HG02981 (cell line): Measurements from ENCODE around the gene NDRG3.
"Not testable (repeated sequence)": the region's sequence is repeated elsewhere in the genome, so short reads cannot be mapped to it uniquely, and the experiment has no call there.

Experiments used
- ATAC-seq: cut with Tn5 transposase; IDR thresholded peaks from one replicate; pipeline ENCODE4 v1.9.1; 2021; ENCODE audit warnings: mild to moderate bottlenecking, moderate library complexity; ENCODE audit not compliant: unreplicated experiment

The NDRG3 gene

DNA sequence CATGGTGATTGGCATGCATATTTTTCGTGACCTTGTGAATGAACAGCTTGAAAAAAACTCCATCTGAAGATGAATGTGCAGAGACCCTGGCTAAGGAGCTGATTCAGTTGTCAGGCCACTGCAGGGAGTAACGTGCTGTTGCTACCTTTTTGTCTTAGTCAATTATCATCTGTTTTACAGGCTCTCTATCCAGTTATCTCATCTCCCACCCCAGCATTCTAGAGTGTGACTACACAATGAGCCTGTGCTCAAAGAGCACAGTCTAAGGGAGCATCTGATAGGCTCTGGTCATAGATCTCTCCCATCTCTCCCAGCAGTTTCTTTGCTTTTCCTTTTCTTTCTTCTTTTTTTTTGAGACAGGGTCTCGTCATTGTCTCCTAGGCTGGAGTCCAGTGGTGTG lies 45.5 kb downstream of the NDRG3 start:
- ATAC-seq, result no peak

DNA sequence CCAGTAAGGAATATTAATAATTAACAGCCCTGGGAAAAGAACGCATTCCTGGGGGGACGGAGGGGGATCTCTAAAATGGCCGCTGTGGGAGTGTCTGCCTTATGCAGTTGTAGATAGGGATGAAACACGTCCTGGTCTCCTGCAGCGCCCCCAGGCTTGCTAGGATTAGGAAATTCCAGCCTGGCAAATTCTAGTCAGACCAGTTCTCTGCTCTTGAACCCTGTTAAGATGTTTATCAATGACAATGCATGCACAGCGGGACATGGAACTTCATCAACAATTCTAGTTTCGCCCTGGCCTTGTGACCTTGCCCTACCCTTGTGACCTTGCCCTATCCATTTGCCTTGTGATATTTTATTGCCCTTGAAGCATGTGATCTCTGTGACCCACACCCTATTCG lies 50.4 kb downstream of the NDRG3 start:
- not testable (repeated sequence) for ATAC-seq

DNA sequence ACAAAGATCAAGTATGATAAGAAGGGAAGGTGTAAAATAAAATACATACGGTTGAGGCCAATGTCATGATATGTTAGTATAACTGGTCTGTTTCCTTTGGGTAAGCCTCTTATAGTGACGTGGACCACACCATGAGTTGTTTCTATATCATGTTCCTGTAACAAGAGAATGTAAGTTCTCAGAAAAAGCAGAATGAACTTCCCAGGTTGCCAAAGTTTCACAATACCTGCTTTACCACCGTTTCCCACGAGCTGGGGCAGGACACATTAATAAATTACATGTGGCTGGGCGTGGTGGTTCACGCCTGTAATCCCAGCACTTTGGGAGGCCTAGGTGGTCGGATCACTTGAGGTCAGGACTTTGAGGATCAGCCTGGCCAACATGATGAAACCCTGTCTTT lies 57.3 kb downstream of the NDRG3 start:
- no peak for ATAC-seq

DNA sequence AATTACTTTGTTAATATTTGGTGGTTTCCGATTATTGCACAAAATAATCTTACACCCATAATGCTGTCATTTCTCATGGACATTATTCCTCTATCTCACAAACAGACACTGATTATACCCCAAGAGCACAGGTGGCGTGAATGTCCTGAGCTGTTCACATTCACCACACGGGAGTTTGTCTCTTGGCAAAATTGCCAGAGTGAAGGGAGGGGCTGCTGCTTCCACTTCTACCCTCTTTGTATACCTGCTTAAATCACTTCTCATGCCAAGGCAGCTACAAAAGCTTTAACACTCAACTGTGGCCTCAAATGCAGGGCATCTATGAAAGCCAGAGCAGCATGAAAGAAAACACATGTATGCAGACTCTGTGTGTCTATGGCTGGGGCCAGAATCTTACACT lies 58.0 kb downstream of the NDRG3 start:
- no peak for ATAC-seq

DNA sequence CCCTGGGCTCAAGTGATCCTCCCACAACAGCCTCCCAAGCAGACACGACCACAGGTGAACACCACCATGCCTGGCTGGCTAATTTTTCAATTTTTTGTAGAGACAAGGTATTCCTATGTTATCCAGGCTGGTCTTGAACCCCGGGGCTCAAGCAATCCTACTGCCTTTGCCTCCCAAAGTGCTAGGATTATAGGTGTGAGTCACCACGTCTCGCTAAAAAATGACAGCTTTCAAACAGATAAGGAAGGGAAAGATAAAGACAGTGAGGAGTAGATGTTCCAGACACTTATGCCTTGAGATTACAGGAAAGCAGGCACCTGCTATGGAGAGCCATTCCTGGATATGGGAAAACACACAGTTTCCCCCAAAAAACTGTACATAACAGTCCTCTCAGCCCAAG lies 58.9 kb downstream of the NDRG3 start:
- no peak for ATAC-seq

DNA sequence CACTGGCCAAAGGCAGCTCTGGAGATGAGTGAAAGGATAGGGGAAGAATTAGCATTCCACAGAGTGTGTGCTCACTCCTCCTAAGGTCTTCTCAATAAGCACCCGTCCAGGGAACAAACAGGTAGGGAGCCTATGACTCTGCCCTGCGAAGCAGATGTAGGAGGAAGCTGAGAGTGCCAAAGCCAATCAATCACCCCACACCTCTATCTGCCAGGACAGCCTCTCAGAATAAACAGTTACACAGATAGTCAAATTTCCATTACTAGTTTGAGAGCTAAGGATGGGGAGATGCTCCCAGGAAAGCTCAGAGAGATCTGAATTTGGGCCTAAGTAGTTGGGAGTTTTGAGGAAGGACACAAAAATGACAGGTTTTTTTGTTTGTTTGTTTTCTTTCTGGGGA lies 59.4 kb downstream of the NDRG3 start:
- ATAC-seq, result no peak

DNA sequence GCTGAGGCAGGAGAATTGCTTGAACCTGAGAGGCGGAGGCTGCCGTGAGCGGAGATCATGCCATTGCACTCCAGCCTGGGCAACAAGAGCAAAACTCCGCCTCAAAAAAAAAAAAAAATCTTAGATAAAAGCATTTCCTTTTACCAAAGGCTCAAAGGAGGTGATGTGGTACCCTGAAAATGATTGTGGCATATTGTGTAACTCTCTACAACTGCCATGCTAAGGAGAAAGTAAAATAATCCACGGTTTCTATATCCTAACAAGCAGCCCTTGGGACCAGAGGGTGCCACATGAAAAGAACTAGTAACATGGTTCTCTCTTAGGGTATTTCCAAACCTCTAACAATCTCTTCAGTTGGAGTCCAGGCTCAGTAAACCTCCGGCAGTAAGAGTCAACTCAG lies 61.1 kb downstream of the NDRG3 start:
- no peak for ATAC-seq

DNA sequence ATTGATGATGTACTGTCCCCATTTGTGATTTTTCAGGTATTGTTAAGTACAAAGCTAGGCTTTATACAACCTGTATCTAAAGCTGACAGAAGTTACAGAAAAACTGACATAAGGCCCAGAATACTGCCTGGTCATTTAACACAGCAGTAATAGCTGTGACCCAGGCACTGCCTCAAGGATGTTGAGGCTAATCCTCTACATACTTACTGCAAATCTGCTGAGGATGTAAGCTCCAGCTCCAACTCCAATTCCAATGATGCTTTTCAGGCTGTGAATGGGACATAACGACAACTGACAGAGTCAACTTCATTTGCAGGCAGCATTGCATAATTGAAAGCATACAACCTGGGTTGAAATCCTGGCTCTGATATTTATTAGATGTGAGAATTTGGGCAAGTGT lies 63.6 kb downstream of the NDRG3 start:
- ATAC-seq, result no peak

DNA sequence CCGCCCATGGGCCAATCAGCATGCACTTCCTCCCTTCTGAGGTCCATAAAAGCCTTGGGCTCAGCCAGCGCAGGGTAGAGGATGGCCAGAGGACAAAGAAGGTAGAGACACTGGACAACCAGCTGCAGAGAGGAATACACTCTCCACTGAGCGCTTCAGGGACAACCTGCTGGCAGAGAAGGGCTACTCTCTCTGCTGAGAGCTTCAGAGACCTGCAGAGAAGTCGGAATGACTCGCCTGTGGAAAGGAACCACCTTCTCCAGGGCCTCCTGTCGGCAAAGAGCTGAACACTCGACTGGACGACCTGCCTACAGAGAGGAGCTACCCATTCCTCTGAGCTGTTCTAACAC lies 68.5 kb downstream of the NDRG3 start:
- no peak for ATAC-seq

DNA sequence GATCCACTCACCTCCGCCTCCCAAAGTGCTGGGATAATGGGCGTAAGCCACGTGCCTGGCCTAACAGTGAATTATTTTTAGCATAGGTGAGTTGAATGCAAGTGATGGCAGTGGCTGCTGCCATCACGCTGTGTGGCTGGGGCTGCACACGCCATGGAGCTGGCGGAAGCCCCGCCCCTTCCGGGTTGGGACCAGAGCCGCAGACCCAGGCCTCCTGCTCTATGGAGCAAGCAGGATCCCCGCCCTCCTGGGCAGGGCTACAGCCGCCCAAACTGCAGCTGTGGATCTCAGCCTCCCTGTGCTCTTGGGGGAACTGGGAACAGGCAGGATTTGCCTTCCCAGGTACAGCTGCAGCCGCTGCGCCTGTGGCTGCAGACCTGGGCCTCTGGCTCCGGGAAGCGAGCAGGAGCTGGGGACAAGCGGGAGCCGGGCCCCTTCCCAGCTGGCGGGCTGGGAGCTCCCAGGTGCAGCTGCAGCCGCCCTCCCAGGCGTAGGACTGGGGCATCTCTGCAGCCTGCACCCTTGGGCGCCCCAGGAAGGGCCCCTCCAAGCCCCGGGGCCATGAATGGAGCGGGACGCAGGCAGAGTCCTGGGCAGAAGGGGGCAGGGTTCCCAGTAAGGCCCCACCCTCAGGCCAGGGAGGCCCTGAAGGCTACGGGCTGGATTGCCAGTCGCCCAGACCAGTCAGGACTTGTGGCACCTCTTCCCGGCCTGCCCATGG lies 69.0 kb downstream of the NDRG3 start:
- ATAC-seq, result no peak

DNA sequence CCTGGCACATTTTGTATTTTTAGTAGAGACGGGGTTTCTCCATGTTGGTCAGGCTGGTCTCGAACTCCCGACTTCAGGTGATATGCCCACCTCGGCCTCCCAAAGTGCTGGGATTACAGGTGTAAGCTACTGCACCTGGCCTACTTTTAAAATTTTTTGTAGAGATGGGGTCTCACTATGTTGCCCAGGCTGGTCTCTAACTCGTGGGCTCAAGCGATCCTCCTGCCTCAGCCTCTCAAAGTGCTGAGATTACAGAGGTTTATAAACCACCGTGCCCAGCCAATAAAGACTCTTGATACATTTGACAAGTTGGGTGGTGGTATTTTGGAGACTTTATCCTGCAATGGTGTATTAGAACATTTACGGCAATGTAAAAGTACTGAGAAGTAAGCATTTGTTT lies 70.3 kb downstream of the NDRG3 start:
- ATAC-seq, result not testable (repeated sequence)

DNA sequence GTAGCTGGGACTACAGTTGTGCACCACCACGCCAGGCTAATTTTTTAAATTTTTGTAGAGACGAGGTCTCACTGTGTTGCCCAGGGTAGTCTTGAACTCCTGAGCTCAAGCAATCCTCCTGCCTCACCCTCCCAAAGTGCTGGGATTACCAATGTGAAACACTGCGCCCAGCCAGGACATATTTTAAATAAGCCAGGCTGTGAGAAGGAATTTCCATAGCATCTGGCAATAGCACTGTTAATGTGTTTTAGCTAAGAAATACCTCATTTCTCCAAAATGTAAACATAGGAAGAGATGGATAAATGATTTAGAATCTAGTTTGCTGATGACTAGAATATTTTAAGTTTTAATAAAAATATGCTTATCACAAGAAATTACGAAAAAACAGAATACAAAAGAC lies 72.9 kb downstream of the NDRG3 start:
- no peak for ATAC-seq

DNA sequence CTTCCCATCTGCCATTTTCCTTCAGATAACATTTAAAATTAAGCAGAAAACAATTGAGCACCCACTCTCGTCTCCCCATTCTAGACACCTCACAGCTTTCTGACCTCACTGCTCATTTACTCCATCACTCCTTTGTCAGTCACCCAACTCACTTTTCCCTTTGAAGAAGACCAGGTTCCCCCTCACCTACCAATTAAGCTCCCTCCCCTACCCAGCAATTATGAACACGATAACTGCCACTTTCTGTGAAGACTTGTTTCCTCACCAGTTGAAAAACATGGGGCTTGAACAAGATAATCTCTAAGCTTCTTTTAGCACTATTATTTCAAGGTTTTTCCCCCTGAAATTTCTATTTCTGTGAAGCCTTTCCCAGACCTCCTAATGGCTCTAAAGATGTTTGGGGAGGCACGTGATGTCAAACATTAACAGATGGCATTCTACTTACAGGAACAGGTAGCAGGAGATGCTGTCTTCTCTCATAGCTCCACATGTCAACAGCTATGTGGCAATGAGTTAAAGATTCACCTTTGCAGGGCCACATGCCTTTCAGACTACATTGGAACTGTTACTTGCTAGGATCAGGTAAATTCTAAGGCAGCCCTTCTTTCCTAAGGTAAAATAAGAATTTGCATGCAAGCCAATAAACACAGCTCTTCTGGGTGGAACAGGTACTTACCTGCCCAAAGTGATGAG lies 75.1 kb downstream of the NDRG3 start:
- no peak for ATAC-seq

DNA sequence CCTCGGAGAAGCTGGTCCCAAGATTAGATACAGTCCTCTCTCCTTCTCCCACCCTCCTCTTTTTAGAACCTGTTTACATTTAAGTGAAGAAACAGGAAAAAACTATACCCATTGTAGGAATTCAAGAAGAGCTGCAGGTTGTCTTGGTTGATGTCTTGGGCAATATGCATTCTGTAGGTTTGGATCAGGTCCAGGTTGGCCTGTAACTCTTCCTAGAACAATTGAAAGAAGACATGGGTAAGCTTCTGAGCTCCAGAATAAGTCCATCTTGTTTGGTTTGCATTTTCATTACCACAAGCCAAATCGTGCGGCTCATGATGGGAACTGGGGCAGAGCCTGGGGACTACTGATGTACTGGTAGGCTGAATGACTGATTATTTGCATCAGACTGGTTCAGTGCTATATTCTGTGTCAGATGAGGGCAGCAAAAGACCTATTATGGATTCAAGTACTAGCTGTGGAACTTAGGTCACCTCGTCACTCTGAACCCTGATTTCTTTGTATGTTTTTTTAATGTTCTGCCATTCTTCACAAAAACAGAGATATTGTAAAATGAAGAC lies 79.6 kb downstream of the NDRG3 start:
- ATAC-seq, result no peak

DNA sequence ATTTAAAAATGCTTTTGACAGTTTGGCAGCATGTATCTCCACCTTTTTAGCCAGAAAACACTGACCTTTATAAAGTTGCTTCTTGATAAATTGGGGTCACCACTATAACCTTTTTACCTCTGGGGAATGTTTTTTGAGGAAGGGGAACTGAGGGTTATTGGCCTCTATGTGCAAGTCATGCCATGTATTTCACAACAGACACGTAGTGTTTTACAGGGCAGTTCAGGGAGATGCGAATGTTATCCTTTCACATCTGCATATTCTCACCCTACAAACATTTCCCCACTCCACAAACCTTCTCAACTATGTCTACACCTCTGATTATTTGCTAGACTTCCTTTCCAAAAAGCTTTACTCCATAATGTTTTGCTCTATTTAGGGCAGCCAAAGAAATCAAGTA lies 82.9 kb downstream of the NDRG3 start:
- ATAC-seq, result no peak

DNA sequence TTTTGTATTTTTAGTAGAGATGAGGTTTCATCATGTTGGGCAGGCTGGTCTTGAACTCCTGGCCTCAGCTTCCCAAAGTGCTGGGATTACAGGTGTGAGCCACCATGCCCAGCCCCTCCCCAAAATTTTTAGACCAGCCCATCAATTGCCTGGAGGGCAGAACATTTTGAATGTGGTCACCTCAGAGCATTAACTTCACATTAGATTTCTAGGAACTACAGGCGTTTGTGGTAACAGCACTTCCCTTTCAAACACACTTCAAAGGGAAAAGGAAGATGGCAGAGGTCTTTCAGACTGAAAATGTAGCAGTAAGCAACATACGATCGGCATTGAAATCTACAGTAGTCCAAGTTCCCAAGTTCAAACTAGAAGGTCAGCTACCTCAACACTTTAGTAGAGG lies 87.6 kb downstream of the NDRG3 start:
- ATAC-seq, result no peak

DNA sequence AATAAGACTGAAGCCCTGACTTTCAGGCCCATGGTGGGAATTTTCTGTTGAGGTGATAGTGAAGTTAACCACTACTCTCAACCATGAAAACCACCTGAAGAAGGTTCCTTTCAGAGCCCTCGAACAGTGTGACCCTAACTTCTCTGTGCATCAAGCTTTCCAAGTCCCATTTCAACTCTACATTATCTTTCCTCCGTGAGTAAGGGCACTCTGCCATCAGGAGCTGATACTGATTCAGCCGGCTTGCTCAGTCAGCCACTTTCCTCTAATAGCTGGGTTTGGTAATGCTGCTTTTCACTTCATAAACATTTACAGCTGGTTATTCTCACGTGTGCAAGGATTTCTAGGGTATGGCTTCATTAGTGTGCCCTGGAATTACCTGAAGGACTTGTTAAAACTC lies 89.2 kb downstream of the NDRG3 start:
- no peak for ATAC-seq

DNA sequence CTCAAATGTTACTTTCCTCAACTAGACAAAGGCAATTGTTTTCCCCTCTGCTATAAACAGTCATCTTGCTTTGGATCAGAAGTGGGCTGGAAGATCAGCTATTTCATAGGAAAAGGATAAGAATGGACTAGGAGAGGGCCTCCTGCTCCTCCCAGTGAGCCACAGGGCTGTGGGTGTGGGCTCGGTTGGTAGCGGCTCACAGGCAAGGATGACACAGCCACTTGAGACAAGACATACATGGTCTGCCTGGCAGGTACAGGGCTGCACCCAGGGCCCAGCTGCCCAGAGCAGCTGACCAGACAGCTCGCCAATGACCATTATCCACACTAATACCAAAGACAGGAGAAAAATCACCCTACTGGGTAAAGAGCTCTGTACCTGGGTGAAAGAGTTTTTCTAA lies 90.9 kb downstream of the NDRG3 start:
- ATAC-seq, result no peak

DNA sequence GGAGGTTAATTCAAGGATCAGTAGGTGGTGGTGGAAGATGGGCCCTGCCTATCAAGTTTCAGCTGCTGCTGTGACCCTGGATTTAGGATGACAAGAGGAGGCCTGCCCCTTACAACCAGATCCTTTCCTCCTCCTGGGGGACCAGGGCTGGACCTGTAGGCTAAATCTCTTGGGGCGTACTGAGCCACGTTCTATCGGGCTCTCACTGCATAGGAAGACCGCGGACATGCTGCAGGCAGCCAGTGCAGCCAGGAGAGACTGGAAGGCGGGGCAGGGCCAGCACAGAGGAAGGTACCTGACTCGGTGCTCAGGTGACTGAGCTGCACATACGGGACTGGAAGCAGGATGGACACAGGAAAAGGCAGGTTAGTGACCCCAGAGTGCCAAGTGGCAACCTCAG lies 91.4 kb downstream of the NDRG3 start:
- ATAC-seq, result no peak

DNA sequence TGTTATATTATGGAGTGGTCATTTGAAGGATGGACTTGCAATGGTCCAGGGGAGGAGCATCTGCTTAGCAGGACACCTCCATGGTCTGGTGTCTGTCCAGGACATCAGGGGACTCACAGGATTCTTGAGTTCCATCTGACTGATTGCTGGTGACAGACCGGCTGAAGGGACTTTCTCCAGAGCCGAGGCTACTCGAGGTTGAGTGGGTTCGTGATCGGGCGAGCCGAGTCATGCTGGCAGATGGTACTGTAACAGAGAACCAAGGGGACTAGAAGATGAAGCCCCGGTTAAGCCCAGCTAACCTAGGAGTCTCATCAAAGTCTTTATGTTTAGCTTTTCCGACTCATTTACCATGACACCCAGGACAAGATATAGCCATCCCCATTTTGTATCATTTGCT lies 92.4 kb downstream of the NDRG3 start:
- ATAC-seq, result no peak

DNA sequence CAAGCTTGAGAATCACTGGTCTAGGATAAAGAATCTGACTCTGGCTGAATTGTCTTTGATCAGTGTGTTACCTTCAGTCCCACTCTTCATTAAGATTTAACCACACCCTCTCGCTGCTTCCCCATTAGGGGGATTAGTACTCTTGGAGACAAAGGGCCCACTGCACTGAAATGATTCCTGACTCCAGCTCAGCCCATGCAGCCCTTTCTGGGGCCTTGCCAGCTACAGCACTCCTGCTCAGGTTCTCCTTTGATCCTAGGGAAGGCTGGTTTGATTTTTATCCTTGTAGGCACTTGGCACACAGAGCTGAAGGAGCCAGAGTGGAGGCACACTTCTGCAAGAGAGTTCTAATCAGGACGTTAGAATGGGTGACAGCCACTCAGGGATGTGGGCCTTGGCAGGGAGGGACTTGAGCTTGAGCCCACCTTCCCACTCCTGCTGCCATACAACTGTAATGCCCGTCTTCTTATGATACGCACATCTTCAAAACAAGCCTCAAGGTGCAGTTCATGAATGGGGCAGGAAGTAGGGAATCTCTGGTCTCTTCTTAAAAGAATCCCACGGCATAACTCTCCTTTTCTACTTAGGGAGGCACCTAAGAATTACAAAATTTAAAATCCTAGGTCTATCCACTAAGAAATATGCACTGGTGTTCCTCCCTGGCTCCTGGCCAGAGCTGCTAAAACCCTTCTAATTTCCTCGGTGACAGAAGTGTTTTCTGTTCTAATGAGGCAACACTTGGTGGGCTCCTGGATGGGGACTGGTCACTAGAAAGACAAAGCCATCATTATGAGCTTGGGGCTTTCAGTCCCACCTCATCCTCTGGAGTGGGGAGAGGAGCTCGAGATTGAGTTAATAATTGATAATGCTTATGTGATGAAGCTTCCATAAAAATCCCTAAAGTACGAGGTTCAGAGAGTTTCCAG lies 98.4 kb downstream of the NDRG3 start:
- ATAC-seq, result no peak

DNA sequence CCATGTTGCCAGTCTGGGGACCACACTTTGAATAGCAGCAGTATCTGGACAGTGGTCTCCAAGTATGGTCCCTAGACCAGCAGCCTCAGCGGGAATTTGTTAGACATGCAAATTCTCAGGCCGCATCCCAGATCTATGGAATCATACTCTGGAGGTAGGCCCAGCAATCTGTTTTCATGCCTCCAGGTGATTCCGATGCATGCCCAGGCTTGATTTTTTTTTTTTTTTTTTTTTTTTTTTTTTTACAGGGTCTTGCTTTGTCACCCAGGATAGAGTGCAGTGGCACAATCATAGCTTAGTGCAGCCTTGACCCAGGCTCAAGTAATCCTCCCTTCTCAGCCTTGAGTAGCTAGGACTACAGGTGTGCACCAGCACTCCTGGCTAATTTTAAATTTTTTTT lies 99.2 kb downstream of the NDRG3 start:
- no peak for ATAC-seq
